Coronary artery (tissue), 2 donors: ENCODE measurements around the gene SOST.

Experiments
- DNase-seq: peaks from one replicate; pipeline ENCODE4 v3.0.0-alpha.2; 2017; ENCODE audit warnings: low spot score
- H3K27ac ChIP-seq, 2 donors: fragments of 200-600 bp; sonication (generic); one replicate each; pipeline ENCODE4 v1.5.1; 2016 to 2019
- H3K4me3 ChIP-seq: fragments of 200-600 bp; sonication (generic); 2 replicates; pipeline ENCODE4 v1.5.1; 2016; ENCODE audit warnings: mild to moderate bottlenecking, moderate library complexity
- TF ChIP-seq, protein P1 (sequence below): fragments of 200-600 bp; sonication (generic); IDR thresholded peaks from one replicate; pipeline ENCODE4 v1.5.1; 2019; ENCODE audit warnings: antibody characterized with exemption

Gene SOST

DNA sequence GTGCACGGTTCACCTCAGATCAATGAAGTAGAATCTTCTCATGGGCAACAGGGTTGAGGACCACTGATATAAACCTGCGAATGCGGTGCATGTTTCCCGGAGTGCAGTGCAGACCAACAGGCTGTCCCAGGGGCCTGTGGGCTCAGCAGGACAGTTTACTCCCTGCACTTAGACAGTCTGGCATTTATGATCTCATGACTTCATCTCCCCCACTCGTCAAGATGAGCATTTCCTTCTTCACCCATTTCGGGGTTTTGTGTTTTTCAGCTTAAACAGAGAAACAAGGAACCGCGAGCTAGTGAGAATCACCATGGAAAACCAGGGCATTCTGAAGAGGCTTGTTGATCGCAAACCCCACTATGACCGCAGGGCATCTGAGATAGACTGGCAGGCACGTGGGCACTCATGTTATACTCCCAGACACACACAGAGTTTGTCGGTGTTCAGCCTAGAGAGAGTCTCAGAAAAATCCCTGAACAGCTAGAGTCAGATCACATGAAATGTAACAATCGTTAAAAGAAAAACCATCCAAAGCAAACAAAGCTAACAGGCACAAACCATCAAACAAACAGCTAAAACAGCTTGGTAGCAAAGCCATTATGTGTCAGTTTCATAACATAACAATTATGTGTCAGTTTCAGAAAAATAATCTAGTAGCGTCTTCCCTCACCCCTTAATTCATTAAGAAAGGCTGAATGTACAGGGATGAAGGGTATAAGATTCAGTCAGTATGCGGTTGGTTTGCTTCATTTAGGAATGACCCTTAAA, 24.5 kb upstream of the SOST start:
- H3K27ac ChIP-seq, result no peak overlapping the region

DNA sequence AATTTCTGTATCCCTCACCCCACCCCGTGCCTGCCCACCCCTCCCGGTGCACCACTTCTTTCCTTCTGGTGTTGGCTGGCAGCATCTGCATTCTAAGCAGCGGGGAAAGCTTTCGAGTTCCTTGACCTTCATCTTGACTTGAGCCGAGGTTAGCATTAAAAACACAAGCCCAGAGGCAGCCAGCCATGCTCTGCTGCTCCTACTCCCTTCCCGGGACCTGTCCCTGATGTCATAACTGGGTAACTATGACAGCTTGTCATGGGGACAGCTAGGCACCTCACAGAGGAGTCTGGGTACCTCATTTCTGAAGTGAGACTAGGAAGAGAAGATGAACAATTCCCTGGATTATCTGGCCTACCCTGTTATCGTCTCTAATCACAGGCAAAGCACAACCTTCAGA, 21.5 kb upstream of the SOST start, which contains the start of gene CFAP97D1:
CFAP97D1 (plus strand) TSS at position 301 of the 400 bp plus-strand sequence; CDS start at position 329, 28 bp downstream.
- TF ChIP-seq, protein P1, sequence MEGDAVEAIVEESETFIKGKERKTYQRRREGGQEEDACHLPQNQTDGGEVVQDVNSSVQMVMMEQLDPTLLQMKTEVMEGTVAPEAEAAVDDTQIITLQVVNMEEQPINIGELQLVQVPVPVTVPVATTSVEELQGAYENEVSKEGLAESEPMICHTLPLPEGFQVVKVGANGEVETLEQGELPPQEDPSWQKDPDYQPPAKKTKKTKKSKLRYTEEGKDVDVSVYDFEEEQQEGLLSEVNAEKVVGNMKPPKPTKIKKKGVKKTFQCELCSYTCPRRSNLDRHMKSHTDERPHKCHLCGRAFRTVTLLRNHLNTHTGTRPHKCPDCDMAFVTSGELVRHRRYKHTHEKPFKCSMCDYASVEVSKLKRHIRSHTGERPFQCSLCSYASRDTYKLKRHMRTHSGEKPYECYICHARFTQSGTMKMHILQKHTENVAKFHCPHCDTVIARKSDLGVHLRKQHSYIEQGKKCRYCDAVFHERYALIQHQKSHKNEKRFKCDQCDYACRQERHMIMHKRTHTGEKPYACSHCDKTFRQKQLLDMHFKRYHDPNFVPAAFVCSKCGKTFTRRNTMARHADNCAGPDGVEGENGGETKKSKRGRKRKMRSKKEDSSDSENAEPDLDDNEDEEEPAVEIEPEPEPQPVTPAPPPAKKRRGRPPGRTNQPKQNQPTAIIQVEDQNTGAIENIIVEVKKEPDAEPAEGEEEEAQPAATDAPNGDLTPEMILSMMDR, result no peak
- Histone ChIP-seq H3K4me3 (peak within 1 kb of the TSS; percentile 79), H3K27ac (peak within 1 kb of the TSS; percentile 98 to 100)
- DNase-seq, result no peak

More for the DNA sequence above, 24.5 kb upstream of the SOST start:
- no peak for DNase-seq
- TF ChIP-seq, protein P1, result no peak
- no peak overlapping the region for H3K4me3 ChIP-seq

DNA sequence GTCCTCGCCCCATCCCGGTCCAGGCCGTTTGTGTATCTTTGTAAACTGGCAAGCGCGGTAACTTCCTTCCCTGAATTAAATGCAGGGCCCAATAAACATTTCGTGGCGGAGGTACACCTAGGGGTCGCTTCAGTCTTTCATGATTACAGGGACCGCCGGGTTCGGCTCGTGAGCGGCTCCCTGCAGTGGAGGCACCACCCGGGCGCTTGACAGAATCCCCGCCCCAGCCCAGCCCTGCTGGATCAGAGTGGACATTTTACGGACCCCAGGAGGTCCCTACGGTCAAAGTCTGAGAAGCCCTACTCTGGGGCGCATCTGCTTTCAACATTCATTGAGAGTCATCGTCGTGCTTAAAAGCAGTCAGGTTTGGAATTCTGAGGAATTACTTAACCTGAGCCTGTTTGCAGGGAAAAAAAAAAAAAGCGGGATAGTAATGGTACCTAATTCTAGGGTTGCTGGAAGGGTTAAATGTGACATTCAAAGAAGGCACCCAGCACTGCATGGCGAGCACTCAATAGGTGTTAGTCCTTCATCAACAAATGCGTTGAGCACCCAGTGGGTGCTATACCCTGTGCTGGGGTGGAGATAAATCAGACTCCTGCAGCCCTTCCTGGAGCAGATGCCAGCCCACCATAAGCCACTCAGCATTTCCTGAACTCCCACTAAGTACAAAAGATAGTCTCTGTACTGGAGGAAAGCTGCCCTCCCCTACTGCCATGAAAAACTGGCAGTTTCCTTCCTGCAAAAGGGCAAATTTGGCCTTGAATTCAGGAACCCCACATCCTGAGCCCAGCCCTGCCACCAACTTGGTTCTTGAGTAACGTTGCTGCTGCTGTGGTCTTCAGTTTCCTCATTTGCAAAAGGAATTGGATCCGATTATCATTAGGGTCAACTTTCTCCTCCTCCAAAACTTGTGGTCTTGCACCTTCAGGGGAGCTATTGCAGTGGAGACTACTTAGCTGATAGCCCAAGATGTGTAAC, 20.8 kb upstream of the SOST start:
- DNase-seq, result no peak
- peak overlapping the region; percentile 98 to 100 for H3K27ac ChIP-seq
- peak overlapping the region; percentile 79 for H3K4me3 ChIP-seq
- TF ChIP-seq, protein P1, result no peak

DNA sequence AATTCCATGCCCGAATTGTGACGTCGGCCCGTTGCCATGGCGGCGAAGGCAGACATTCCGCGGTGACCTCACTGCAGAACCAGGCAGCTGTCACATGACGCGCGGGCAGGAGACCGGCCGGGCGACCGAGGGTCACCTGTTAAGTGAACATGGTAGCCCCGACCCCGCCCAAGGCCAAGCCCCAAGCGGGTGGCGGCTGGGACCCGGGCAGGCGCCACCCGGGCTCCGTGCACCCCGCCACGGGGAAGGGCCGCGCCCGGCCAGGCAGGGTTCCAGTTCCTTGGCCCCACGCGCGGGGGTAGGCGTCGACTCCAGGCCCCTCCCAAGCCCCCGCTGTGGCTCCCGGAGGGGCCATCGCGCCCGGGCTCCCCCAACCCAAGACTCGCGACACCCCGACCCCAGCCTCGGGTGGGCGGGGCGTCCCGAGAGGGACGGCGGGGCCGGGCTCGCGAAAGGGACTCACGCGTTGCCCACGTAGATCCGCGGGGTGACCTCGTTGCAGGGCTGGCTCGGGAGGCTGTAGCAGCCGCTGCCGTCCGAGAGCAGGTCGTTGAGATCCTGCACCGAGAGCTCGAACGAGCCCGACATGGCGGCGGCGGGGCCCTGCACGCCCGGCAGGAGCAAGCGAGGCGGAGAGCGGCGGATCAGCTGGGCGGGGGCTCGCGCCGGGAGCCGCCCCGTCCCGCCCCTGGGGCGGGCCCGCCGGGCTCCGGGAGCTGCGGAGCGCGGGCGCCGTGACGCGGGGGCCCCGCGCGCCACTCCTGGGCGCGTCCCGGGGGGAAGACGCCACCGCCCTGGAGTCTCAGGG, 19.9 kb upstream of the SOST start, which contains the start of gene DUSP3:
DUSP3 (minus strand) TSS at position 641 of the 808 bp plus-strand sequence; CDS start at position 588, 53 bp downstream.
- Histone ChIP-seq H3K27ac (peak within 1 kb of the TSS; percentile 98 to 100), H3K4me3 (peak within 1 kb of the TSS; percentile 79)
- DNase-seq, result peak; percentile 98
- TF ChIP-seq, protein P1, result no peak

DNA sequence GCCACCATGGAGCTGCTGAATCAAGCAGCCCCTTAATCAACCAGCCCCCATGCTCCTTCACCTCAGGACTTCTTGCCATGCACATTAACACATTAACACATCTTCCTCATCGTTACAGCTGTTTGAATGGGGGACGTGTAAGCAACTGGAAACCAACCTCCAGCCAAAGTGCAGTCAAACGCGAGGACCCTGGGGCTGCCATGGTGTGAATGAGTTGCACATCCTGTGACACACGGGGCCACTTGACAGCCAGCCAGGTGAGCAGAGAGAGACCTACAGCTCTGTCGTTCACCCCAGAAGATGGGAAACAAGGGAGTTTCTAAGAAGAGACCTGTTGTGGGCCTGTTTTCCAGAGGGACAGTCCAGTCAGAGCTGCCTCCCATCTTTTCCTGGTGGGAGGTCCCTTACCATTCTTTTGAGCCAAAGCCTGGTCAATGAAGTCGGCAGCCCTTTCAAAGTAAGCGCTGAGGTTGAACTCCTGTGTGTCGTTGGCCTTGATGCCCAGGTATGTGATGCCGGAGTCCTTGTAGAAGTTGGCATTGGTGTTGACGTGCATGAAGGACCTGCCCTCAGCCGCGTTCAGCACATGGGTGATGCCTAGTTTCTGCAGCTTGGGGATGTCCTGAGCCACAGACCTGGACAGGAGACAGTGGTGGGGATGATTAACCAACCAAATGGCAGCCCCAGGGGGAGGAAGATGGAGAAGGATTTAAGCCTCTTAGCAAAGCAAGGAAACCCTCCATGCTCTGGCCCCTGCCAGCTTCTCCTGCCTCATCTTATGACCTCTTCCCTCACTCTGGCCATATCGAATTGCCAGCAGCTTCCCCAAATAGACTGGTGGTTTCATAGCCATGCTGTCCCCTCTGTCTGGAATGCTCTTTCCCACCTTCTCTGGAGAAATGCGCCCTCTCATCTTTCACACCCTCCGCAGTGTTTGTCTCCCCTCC, 16.0 kb upstream of the SOST start:
- TF ChIP-seq, protein P1, result no peak

More for the DNA sequence above, 16.0 kb upstream of the SOST start:
- DNase-seq, result peak; percentile 70
- Histone ChIP-seq H3K4me3 (no peak overlapping the region), H3K27ac (peak overlapping the region; percentile 88 to 89)
